Neural cell (in vitro differentiated cells): ENCODE results near the gene GTF2F2. TPM values are rescaled to one million over a fixed set of nuclear protein-coding genes. Genes with fewer than 3 reads are reported as not detected.

Experiments
- H2AFZ ChIP-seq: fragments of 200-600, 300-800 bp; sonication (generic), shearing (Covaris generic); 2 replicates; pipeline ENCODE4 v1.6.0; 2014; ENCODE audit warnings: low read depth, mild to moderate bottlenecking, antibody characterized with exemption, low read length, moderate library complexity
- H3F3A ChIP-seq: fragments of 200-600 bp; shearing (Covaris generic); 2 replicates; pipeline ENCODE4 v1.6.1; 2016; ENCODE audit warnings: mild to moderate bottlenecking, moderate library complexity, mixed read lengths, antibody characterized with exemption, low read length; ENCODE audit not compliant: insufficient read depth, poor library complexity, severe bottlenecking
- H3K27ac ChIP-seq: fragments of 200-600, 300-800 bp; sonication (generic), shearing (Covaris generic); 2 replicates; pipeline ENCODE4 v1.5.1; 2014; ENCODE audit warnings: mild to moderate bottlenecking, low read length, moderate library complexity
- H3K27me3 ChIP-seq: fragments of 300-800, 200-600 bp; sonication (generic), shearing (Covaris generic); 2 replicates; pipeline ENCODE4 v1.6.0; 2014; ENCODE audit warnings: mild to moderate bottlenecking, low read depth, low read length, moderate library complexity; ENCODE audit not compliant: insufficient read depth
- H3K36me3 ChIP-seq: fragments of 300-800, 200-600 bp; sonication (generic), shearing (Covaris generic); 2 replicates; pipeline ENCODE4 v1.5.1; 2014; ENCODE audit warnings: mild to moderate bottlenecking, antibody characterized with exemption, low read length, moderate library complexity; ENCODE audit not compliant: insufficient read depth
- H3K4me2 ChIP-seq: fragments of 300-800, 200-600 bp; sonication (generic), shearing (Covaris generic); 2 replicates; pipeline ENCODE4 v1.6.0; 2014; ENCODE audit warnings: mild to moderate bottlenecking, low read length
- H3K4me3 ChIP-seq: fragments of 300-800, 200-600 bp; sonication (generic), shearing (Covaris generic); 2 replicates; pipeline ENCODE4 v1.5.1; 2014; ENCODE audit warnings: mild to moderate bottlenecking, low read length, moderate library complexity
- H3K79me2 ChIP-seq: fragments of 200-600 bp; shearing (Covaris generic); replicated peaks from 2 replicates; pipeline ENCODE4 v1.6.0; 2014; ENCODE audit warnings: mild to moderate bottlenecking, low read length, moderate library complexity; ENCODE audit not compliant: insufficient read depth
- H3K9ac ChIP-seq: fragments of 300-800, 200-600 bp; sonication (generic), shearing (Covaris generic); 2 replicates; pipeline ENCODE4 v1.6.1; 2016; ENCODE audit warnings: mild to moderate bottlenecking, low read length, mixed read lengths
- H3K9me2 ChIP-seq: fragments of 200-600 bp; shearing (Covaris generic); 2 replicates; pipeline ENCODE4 v1.6.1; 2016; ENCODE audit warnings: mild to moderate bottlenecking, low read length, mixed read lengths; ENCODE audit not compliant: insufficient read depth
- H3K9me3 ChIP-seq: fragments of 200-600, 300-800 bp; sonication (generic), shearing (Covaris generic); 2 replicates; pipeline ENCODE4 v1.6.1; 2016; ENCODE audit warnings: mild to moderate bottlenecking, mixed run types, low read length, moderate library complexity, mixed read lengths
- H4K20me1 ChIP-seq: fragments of 200-600 bp; shearing (Covaris generic); 2 replicates; pipeline ENCODE4 v1.6.1; 2016; ENCODE audit warnings: mild to moderate bottlenecking, mixed run types; ENCODE audit not compliant: insufficient read depth
- EP300 ChIP-seq: fragments of 450-650 bp; conservative IDR thresholded peaks from 2 replicates; pipeline ENCODE4 v1.6.1; 2014; ENCODE audit warnings: antibody characterized with exemption, mild to moderate bottlenecking, moderate library complexity; ENCODE audit not compliant: poor library complexity, severe bottlenecking
- EZH2 ChIP-seq: fragments of 200-600, 300-800 bp; shearing (Covaris generic), sonication (generic); IDR thresholded peaks from 2 replicates; pipeline ENCODE4 v1.6.1; 2014; ENCODE audit warnings: antibody characterized with exemption, low read length, borderline replicate concordance, mild to moderate bottlenecking; ENCODE audit not compliant: insufficient read depth, poor library complexity, severe bottlenecking
- MXI1 ChIP-seq: fragments of 450-650 bp; conservative IDR thresholded peaks from 2 replicates; pipeline ENCODE4 v1.6.1; 2014; ENCODE audit warnings: antibody characterized with exemption, mild to moderate bottlenecking; ENCODE audit not compliant: poor library complexity, severe bottlenecking
- POLR2AphosphoS5 ChIP-seq: IDR thresholded peaks from 2 replicates; pipeline ENCODE4 v1.6.1; 2012
- RAD21 ChIP-seq: fragments of 450-650 bp; conservative IDR thresholded peaks from 2 replicates; pipeline ENCODE4 v1.6.1; 2014; ENCODE audit warnings: antibody characterized with exemption, mild to moderate bottlenecking, moderate library complexity
- REST ChIP-seq: IDR thresholded peaks from 2 replicates; pipeline ENCODE4 v1.6.1; 2012; ENCODE audit warnings: borderline replicate concordance
- SMC3 ChIP-seq: fragments of 450-650 bp; conservative IDR thresholded peaks from 2 replicates; pipeline ENCODE4 v1.6.1; 2014; ENCODE audit warnings: antibody characterized with exemption, mild to moderate bottlenecking, moderate library complexity; ENCODE audit not compliant: poor library complexity
- TAF1 ChIP-seq: IDR thresholded peaks from 2 replicates; pipeline ENCODE4 v1.6.1; 2012; ENCODE audit warnings: low read depth
- polyA plus RNA-seq: library from polyadenylated mRNA; depleted of rRNA; stranded (reverse); fragments of >200 nt; gene quantifications from 2 replicates; pipeline ENCODE4 v1.2.3, GENCODE V29; 2014
- TF ChIP-seq, protein P1 (sequence below): fragments of 450-650 bp; IDR thresholded peaks from 2 replicates; pipeline ENCODE4 v1.5.1; 2014; ENCODE audit warnings: antibody characterized with exemption, mild to moderate bottlenecking, moderate library complexity; ENCODE audit not compliant: poor library complexity, severe bottlenecking

GTF2F2 gene
- polyA plus RNA-seq, 1 donor from 2014 or later: 29.6 TPM

DNA sequence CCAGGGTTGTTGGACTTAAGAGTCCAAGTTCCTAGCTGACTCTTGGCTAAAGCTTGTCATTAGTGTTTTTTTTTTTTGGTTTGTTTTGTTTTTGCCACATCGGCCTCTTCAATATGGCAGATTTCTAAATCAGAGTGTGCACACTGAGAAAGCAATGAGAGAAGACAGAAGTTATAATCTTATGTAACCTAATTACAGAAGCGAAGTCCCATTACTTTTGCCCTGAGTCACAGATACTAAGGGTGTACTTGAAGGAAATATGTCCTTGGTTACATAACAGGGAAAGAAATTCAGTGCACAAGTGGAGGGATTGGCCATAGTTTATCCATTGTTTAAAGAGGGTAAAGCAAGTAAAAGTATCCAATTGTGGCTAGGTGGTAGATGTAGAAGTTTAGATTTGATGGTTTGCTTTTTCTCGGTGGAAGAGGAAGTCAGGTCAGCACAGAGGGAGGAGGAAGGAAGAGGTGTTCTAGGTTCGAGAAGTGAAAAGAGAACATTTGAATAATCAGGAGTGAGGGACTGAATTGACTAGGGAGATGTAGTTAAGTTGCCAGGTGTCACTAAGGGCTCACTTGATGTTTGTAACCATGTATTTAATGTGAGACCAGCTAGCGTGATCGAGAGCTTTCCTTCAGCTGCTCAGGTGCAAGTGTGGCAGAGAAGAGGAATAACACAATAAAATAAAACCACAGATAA lies 12.2 kb downstream of the GTF2F2 start:
- no peak overlapping the region for H3K4me2 ChIP-seq
- no peak overlapping the region for H3K9ac ChIP-seq
- no peak overlapping the region for H3K4me3 ChIP-seq
- no peaks in the 10 kb centered on the region for H3K27me3 ChIP-seq
- TF ChIP-seq MXI1 (no peak), RAD21 (no peak), REST (no peak)
- H4K20me1 ChIP-seq: no peaks in the 10 kb centered on the region
- H3K9me2 ChIP-seq: no peaks in the 10 kb centered on the region
- H3K36me3 ChIP-seq: no peaks in the 10 kb centered on the region
- H3K9me3 ChIP-seq: no peaks in the 10 kb centered on the region
- no peak overlapping the region for H3K27ac ChIP-seq
- H3F3A ChIP-seq: no peaks in the 10 kb centered on the region
- H3K79me2 ChIP-seq: peaks cover 17% of the 10 kb centered on the region
- no peak overlapping the region for H2AFZ ChIP-seq

DNA sequence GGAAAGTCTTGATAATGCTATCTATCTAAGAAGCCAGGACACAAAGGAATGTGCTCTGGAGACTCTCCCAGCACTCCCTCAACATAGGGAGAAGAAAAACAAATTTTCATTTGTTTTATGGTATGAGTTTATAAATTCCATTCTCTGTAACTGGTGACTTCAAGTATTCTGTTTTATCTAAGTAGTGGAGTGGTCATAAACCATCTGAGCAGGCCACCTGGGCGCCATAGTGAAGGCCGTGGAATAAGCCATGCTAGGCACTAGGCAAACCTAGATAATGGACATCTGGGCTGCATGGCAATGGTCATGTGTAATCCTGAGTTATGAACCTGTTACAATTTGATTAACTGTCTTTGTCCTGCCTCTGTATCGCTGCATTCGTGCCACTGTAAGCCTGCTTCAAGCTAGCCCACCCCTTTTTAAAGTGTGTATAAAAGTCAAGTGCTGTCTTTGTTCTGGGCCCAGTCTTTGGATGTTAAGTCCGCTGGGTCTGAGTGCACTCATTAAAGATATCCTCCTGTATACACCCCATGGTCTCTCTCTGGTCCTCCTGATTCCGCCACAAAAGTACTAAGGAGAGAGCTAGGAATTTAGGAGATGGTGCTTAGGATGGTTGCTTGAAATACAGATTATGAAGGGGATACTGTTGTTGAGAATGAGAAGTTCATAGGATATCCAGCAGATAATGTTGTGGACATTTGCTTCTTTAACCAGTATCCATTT lies 13.2 kb downstream of the GTF2F2 start:
- H3K9me3 ChIP-seq: no peaks in the 10 kb centered on the region
- H2AFZ ChIP-seq: no peak overlapping the region
- no peaks in the 10 kb centered on the region for H3F3A ChIP-seq
- TF ChIP-seq, protein P1, sequence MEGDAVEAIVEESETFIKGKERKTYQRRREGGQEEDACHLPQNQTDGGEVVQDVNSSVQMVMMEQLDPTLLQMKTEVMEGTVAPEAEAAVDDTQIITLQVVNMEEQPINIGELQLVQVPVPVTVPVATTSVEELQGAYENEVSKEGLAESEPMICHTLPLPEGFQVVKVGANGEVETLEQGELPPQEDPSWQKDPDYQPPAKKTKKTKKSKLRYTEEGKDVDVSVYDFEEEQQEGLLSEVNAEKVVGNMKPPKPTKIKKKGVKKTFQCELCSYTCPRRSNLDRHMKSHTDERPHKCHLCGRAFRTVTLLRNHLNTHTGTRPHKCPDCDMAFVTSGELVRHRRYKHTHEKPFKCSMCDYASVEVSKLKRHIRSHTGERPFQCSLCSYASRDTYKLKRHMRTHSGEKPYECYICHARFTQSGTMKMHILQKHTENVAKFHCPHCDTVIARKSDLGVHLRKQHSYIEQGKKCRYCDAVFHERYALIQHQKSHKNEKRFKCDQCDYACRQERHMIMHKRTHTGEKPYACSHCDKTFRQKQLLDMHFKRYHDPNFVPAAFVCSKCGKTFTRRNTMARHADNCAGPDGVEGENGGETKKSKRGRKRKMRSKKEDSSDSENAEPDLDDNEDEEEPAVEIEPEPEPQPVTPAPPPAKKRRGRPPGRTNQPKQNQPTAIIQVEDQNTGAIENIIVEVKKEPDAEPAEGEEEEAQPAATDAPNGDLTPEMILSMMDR: no peak
- TF ChIP-seq EZH2: no peak
- TF ChIP-seq SMC3: no peak
- no peak for TF ChIP-seq POLR2AphosphoS5
- no peak for TF ChIP-seq EP300
- TF ChIP-seq TAF1: no peak
- no peak for TF ChIP-seq RAD21
- TF ChIP-seq REST: no peak
- TF ChIP-seq MXI1: no peak
- no peak overlapping the region for H3K4me3 ChIP-seq
- no peak overlapping the region for H3K9ac ChIP-seq
- H3K27me3 ChIP-seq: no peaks in the 10 kb centered on the region
- peaks cover 6% of the 10 kb centered on the region for H3K36me3 ChIP-seq
- no peaks in the 10 kb centered on the region for H4K20me1 ChIP-seq
- peaks cover 17% of the 10 kb centered on the region for H3K79me2 ChIP-seq
- H3K4me2 ChIP-seq: no peak overlapping the region
- H3K9me2 ChIP-seq: no peaks in the 10 kb centered on the region
- no peak overlapping the region for H3K27ac ChIP-seq
